ENCODE data around the gene SMG9. TPM values are rescaled to one million over a fixed set of nuclear protein-coding genes. Genes with fewer than 3 reads are reported as not detected.
A peak's percentile ranks its signal among the peaks of the same experiment; 100 is the strongest.

SMG9 gene
- total and polyA plus RNA-seq, 2 experiments from 2014 or later: 54.1 to 59.5 TPM

GRCh38 chr19:43726736-43727592 is 27.8 kb downstream of the SMG9 start:
- peak in 1 of 2 donors; percentile 12 for DNase-seq (ENCODE audit: low read depth in 1 of 2, low spot score in 1 of 2)
- Histone ChIP-seq H3K27me3 (no peaks in the 10 kb centered on the region), H3K36me3 (no peaks in the 10 kb centered on the region), H3K4me1 (ENCODE audit: low read depth) (no peaks in the 10 kb centered on the region), H3K9me3 (ENCODE audit: low read depth) (no peaks in the 10 kb centered on the region), H3K27ac (no peak overlapping the region), H3K4me3 (no peak overlapping the region)
- TF ChIP-seq CTCF (IDR thresholded peaks at IDR 0.05; ENCODE audit: low read depth, low read length): no peak

GRCh38 chr19:43725468-43725867 is 29.3 kb downstream of the SMG9 start:
- no peaks in the 10 kb centered on the region for H3K36me3 ChIP-seq
- DNase-seq (ENCODE audit: low read depth in 1 of 2, low spot score in 1 of 2): peak in 1 of 2 donors; percentile 18
- TF ChIP-seq CTCF (IDR thresholded peaks at IDR 0.05; ENCODE audit: low read depth, low read length): no peak

GRCh38 chr19:43724896-43725295 is 29.9 kb downstream of the SMG9 start:
- DNase-seq (ENCODE audit: low read depth in 1 of 2, low spot score in 1 of 2): no peak

More at GRCh38 chr19:43725468-43725867, 29.3 kb downstream of the SMG9 start:
- Histone ChIP-seq H3K4me3 (no peak overlapping the region), H3K4me1 (ENCODE audit: low read depth) (no peaks in the 10 kb centered on the region), H3K27ac (no peak overlapping the region), H3K27me3 (no peaks in the 10 kb centered on the region), H3K9me3 (ENCODE audit: low read depth) (no peaks in the 10 kb centered on the region)

GRCh38 chr19:43723588-43723987 is 31.2 kb downstream of the SMG9 start:
- H3K27ac ChIP-seq: no peak overlapping the region
- H3K9me3 ChIP-seq (ENCODE audit: low read depth): no peaks in the 10 kb centered on the region
- no peak for DNase-seq (ENCODE audit: low read depth in 1 of 2, low spot score in 1 of 2)

More at GRCh38 chr19:43724896-43725295, 29.9 kb downstream of the SMG9 start:
- no peaks in the 10 kb centered on the region for H3K27me3 ChIP-seq
- H3K4me1 ChIP-seq (ENCODE audit: low read depth): no peaks in the 10 kb centered on the region
- TF ChIP-seq CTCF (IDR thresholded peaks at IDR 0.05; ENCODE audit: low read depth, low read length): no peak
- H3K4me3 ChIP-seq: no peak overlapping the region
- H3K27ac ChIP-seq: no peak overlapping the region
- H3K9me3 ChIP-seq (ENCODE audit: low read depth): no peaks in the 10 kb centered on the region
- no peaks in the 10 kb centered on the region for H3K36me3 ChIP-seq

GRCh38 chr19:43721469-43722048 is 33.2 kb downstream of the SMG9 start:
- Histone ChIP-seq H3K27ac (no peak overlapping the region), H3K36me3 (no peaks in the 10 kb centered on the region), H3K4me1 (ENCODE audit: low read depth) (no peaks in the 10 kb centered on the region), H3K9me3 (ENCODE audit: low read depth) (no peaks in the 10 kb centered on the region), H3K4me3 (no peak overlapping the region), H3K27me3 (no peaks in the 10 kb centered on the region)
- no peak for DNase-seq (ENCODE audit: low read depth in 1 of 2, low spot score in 1 of 2)
- no peak for TF ChIP-seq CTCF (IDR thresholded peaks at IDR 0.05; ENCODE audit: low read depth, low read length)

More at GRCh38 chr19:43723588-43723987, 31.2 kb downstream of the SMG9 start:
- Histone ChIP-seq H3K4me3 (no peak overlapping the region), H3K36me3 (no peaks in the 10 kb centered on the region), H3K4me1 (ENCODE audit: low read depth) (no peaks in the 10 kb centered on the region), H3K27me3 (no peaks in the 10 kb centered on the region)
- TF ChIP-seq CTCF (IDR thresholded peaks at IDR 0.05; ENCODE audit: low read depth, low read length): peak; percentile 37
